HG02623 (cell line): ENCODE results near the gene PI4KA.
"Not testable (repeated sequence)": the region's sequence is repeated elsewhere in the genome, so short reads cannot be mapped to it uniquely, and the experiment has no call there.

Experiments
- ATAC-seq: cut with Tn5 transposase; IDR thresholded peaks from one replicate; pipeline ENCODE4 v1.9.1; 2021; ENCODE audit warnings: moderate library complexity; ENCODE audit not compliant: unreplicated experiment

The PI4KA gene

DNA sequence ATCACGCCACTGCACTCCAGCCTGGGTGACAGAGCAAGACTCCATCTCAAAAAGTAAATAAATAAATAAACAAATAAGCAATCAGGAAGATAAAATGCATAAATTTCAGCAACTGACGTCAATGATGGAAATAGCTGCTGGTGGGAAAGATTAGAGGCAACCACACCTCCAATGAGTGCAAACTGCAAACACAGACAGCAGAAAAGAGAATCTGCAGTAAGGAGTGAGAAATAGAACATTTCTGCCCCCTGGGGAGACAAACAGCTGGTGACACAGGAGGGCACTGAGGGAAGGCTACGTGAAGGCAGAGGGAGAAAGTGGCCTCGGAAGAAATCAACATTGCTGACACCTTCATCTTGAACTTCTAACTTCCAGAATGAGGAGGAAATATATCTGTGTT, 6.5 kb downstream of the PI4KA start:
- ATAC-seq, result no peak

DNA sequence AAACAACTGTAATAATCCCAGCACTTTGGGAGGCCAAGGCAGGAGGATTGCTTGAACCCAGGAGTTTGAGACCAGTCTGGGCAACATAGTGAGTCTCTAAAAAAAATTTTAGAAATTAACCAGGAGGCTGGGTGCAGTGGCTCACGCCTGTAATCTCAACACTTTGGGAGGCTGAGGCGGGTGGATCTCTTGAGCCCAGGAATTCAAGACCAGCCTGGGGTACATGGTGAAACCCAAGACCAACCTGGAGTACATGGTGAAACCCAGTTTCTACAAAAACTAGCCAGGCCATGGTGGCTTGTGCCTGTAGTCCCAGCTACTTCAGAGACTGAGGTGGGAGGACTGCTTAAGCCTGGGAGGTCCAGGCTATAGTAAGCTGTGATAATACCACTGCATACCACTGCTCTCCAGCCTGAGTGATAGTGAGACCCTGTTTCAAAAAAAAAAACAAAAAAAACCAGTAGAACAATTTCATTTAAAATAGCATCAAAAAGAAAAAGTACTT, 11.2 kb downstream of the PI4KA start:
- ATAC-seq, result no peak

GRCh38 chr22:20844055-20845037, 14.3 kb downstream of the PI4KA start:
- no peak for ATAC-seq

DNA sequence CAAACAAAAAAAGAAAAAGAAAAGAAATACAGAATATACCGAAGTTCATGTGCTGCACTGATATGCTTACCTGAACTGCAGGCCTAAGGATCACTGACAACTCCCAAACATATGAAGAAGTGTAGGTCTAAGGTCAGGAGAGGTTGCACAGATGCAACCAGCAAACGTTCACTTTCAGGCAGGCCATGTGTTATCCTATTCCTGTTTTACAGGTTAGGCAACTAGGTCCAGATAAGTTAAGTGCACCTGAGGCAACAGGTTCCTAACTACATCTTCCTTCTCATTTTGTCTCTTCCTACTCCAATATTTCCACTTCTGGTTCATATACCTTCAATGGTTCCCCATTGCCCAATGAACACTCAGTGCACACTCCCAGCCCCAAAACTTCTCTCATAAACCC, 15.1 kb downstream of the PI4KA start:
- ATAC-seq, result no peak

- no peak for ATAC-seq
Observed at GRCh38 chr22:20840646-20841371, 17.8 kb downstream of the PI4KA start.

- ATAC-seq, result no peak
Observed at GRCh38 chr22:20839837-20840645, 18.6 kb downstream of the PI4KA start.

DNA sequence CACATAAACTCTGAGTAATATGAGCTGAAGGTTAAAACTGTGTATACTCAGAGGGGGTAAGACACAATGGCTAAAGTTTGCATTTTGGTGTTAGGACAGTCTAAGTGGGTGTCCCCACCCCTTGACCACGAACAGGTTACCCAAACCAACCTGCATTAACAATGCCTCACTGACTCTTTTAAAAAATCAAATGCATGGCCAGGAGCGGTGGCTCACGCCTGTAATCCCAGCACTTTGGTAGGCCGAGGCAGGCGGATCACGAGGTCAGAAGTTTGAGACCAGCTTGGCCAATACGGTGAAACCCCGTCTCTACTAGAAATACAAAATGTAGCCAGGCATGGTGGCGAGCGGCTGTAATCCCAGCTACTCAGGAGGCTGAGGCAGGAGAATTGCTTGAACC, 19.3 kb downstream of the PI4KA start:
- ATAC-seq, result not testable (repeated sequence)

DNA sequence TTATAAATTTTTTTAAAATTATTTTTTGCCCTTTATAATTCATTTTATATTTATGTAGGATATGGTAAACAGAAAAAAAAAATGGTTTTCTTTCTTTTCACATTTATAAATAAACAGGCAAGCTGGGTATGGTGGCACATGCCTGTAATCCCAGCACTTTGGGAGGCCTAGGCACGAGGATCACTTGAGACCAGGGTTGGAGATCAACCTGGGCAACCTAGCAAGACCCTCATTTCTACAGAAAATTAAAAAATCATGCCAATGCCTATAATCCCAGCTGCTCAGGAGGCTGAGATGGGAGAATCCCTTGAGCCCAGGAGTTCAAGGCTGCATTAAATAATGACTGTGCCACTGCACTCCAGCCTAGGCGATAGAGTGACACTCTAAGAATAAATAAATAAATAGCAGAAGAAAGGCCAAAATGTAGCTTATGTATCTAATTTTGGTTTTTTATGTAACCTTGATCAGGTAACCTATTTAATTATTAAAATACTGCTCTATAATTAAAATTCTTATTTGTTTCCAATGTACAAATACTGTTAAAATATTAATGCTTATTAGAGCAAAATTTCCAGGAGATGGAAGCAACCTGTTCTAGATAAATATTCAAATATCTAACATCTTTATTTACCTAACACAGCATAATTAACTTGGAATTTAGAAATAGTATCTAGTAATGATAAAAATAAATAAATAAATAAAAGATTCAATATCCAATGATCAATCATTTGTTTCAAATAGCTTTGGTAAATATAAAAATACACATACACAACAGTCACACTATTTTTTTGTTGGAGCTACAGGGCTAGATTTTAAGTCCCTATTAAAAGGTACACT, 21.4 kb downstream of the PI4KA start:
- ATAC-seq, result no peak

DNA sequence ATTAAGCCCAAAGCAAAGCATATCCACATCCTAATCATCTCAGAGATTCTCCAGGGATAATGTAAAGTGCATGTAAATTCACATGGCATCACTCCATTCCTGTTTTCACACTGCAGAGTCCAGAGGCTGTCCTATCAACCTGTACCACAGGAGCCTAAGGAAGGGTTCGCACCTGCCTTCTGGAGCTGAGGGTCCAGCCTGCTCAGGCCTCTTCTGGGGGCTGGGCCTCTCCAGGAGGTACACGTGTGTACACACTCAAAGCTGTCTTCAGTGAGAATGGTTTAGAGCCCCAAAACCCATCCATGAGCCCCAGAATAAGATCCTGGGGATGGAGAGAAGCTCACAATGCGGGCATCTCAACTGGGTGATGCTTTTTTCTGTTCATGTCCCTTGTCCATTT, 23.9 kb downstream of the PI4KA start:
- ATAC-seq, result no peak

GRCh38 chr22:20834206-20834605, 24.4 kb downstream of the PI4KA start:
- ATAC-seq, result no peak

GRCh38 chr22:20833225-20833665, 25.4 kb downstream of the PI4KA start:
- ATAC-seq, result no peak

GRCh38 chr22:20829491-20830134, 29.0 kb downstream of the PI4KA start:
- ATAC-seq, result no peak

GRCh38 chr22:20826373-20827152, 32.0 kb downstream of the PI4KA start:
- not testable (repeated sequence) for ATAC-seq

DNA sequence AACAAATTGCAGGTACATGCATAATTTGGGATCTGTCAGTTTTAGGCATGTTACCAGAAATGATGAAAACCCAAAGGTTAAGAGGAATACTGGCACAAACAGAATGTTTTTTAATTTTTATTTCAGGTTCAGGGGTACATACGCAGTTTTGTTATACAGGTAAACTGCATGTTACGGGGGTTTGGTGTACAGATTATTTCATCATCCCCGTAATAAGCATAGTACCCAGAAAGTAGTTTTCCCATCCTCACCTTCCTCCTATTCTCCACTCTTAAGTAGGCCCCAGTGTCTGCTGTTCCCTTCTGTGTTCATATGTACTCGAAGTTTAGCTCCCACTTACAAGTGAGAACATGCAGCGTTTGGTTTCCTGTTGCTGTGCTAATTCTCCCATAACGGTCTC, 33.0 kb downstream of the PI4KA start:
- ATAC-seq, result no peak

GRCh38 chr22:20825216-20825615, 33.4 kb downstream of the PI4KA start:
- ATAC-seq, result not testable (repeated sequence)

DNA sequence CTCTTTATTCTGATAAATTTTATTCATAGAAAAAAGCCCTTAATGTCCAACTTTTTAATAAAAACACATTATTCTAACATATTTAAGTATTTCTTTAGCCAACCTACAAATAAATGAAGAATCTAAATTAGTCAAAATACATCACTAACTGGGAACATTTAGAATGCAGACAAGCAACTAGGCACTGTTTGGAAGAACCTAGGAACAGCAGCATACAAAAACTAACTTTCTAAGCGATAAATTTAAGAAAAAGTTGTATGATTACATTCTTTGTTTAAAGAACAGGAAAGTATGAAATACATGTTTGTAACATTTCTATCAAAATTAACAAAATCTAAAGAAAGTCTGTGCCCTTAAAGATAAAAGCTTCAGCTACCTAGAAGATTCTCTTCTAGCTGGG, 35.3 kb downstream of the PI4KA start:
- ATAC-seq, result no peak

GRCh38 chr22:20822240-20822639, 36.4 kb downstream of the PI4KA start:
- no peak for ATAC-seq

DNA sequence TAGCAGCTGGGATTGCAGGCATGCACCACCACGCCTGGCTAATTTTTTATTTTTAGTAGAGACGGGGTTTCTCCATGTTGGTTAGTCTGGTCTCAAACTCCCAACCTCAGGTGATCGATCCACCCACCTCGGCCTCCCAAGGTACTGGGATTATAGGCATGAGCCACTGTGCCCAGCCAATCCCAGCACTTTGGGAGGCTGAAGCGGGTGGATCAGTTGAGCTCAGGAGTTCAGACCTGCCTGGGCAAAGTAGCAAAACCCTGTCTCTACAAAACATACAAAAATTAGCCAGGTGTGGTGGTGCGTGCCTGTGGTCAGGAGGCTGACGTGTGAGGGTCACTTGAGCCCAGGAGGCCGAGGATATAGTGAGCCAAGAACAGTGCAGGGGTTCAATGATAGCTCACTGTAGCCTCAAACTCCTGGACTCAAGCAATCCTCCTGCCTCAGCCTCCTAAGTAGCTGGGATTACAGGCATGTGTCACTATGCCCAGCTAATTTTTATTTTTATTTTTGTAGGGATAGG, 36.8 kb downstream of the PI4KA start:
- not testable (repeated sequence) for ATAC-seq
